ENCODE measurements around the gene HASPIN.
"Not testable (repeated sequence)": the region's sequence is repeated elsewhere in the genome, so short reads cannot be mapped to it uniquely, and the experiment has no call there.

- not testable (repeated sequence) for TF ChIP-seq CTCF (IDR thresholded peaks at IDR 0.05; ENCODE audit: poor library complexity, severe bottlenecking); MXI1 (conservative IDR thresholded peaks at IDR 0.05; ENCODE audit: poor library complexity, severe bottlenecking); POLR2AphosphoS5 (IDR thresholded peaks at IDR 0.05); REST (IDR thresholded peaks at IDR 0.05; ENCODE audit: borderline replicate concordance); EP300 (conservative IDR thresholded peaks at IDR 0.05; ENCODE audit: poor library complexity, severe bottlenecking); EZH2 (IDR thresholded peaks at IDR 0.05; ENCODE audit: borderline replicate concordance, insufficient read depth, low read length, poor library complexity, severe bottlenecking); RAD21 (conservative IDR thresholded peaks at IDR 0.05)
Observed at GRCh38 chr17:3728099-3728498, 4.4 kb downstream of the HASPIN start.

Data from neural cell (in vitro differentiated cells).